GM23338 (cell line): ENCODE measurements around the gene RUBCN.
"Not testable (repeated sequence)": the region's sequence is repeated elsewhere in the genome, so short reads cannot be mapped to it uniquely, and the experiment has no call there.

ENCODE experiments used
- CREB1 ChIP-seq: fragments of 250-450 bp; sonication (Bioruptor Pico); IDR thresholded peaks from 2 replicates; pipeline ENCODE4 v1.5.0; 2020; ENCODE audit warnings: low read depth, mild to moderate bottlenecking, moderate library complexity
- CTCF ChIP-seq, 2 experiments: fragments of 200-600 bp in 1 of 2; sonication (generic) in 1 of 2; conservative IDR thresholded peaks; 2 replicates each; pipeline versions ENCODE4 v1.5.1 to v1.6.1; 2016 to 2017; ENCODE audit warnings: antibody characterized with exemption in 2 of 2, low read depth in 2 of 2, mild to moderate bottlenecking in 2 of 2, moderate library complexity in 1 of 2
- ETS1 ChIP-seq: IDR thresholded peaks from 2 replicates; pipeline ENCODE4 v1.6.1; 2016; ENCODE audit warnings: antibody characterized with exemption
- EZH2 ChIP-seq: fragments of 200-600 bp; sonication (generic); IDR thresholded peaks from one replicate; pipeline ENCODE4 v1.8.0; 2017; ENCODE audit warnings: antibody characterized with exemption, mild to moderate bottlenecking, low read depth; ENCODE audit not compliant: unreplicated experiment
- EZH2phosphoT487 ChIP-seq: fragments of 200-600 bp; sonication (generic); IDR thresholded peaks from one replicate; pipeline ENCODE4 v1.8.1; 2018; ENCODE audit warnings: antibody characterized with exemption; ENCODE audit not compliant: unreplicated experiment
- JUNB ChIP-seq: IDR thresholded peaks from one replicate; pipeline ENCODE4 v1.6.1; 2016; ENCODE audit warnings: antibody characterized with exemption; ENCODE audit not compliant: unreplicated experiment
- NANOG ChIP-seq: IDR thresholded peaks from 2 replicates; pipeline ENCODE4 v1.6.1; 2016; ENCODE audit warnings: antibody characterized with exemption, borderline replicate concordance
- POLR2AphosphoS5 ChIP-seq: IDR thresholded peaks from 2 replicates; pipeline ENCODE4 v1.6.1; 2016; ENCODE audit warnings: antibody characterized with exemption, low read depth
- ZNF114 ChIP-seq: fragments of 250-450 bp; sonication (Bioruptor Pico); IDR thresholded peaks from 2 replicates; pipeline ENCODE4 v1.5.0; 2020; ENCODE audit warnings: mild to moderate bottlenecking, moderate library complexity
- ZNF462 ChIP-seq: fragments of 250-450 bp; sonication (Bioruptor Pico); IDR thresholded peaks from 2 replicates; pipeline ENCODE4 v1.5.0; 2020; ENCODE audit warnings: mild to moderate bottlenecking, moderate library complexity
- TF ChIP-seq, protein P1 (sequence below): IDR thresholded peaks from one replicate; pipeline ENCODE4 v1.6.1; 2018; ENCODE audit warnings: antibody characterized with exemption; ENCODE audit not compliant: unreplicated experiment

DNA sequence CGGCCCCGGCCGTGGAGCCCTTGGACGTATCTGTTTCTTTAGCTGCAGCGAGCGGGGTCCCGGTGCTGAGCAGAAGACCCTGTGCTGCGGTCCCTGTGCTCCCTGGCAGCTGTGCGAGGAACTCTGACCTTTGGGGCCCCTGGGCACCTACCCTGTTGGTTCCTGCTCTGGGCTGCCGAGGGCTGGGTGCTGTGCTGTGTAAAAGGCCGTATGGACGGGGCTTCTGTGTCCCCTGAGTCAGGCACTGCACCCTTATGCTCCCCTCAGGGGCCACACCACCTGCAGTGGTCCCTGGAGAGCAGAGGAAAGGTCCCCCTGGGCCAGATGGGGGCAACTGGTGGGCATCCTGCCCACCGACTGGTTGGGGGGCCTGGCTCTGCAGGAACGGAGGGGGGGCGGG, 71.2 kb downstream of the RUBCN start:
- not testable (repeated sequence) for TF ChIP-seq CTCF (conservative IDR thresholded peaks at IDR 0.05; ENCODE audit: low read depth in 2 of 2); CREB1 (CRISPR knock-in tag); NANOG; EZH2; ETS1; EZH2phosphoT487; POLR2AphosphoS5; ZNF462 (CRISPR knock-in tag); ZNF114 (CRISPR knock-in tag); JUNB
- TF ChIP-seq, protein P1, sequence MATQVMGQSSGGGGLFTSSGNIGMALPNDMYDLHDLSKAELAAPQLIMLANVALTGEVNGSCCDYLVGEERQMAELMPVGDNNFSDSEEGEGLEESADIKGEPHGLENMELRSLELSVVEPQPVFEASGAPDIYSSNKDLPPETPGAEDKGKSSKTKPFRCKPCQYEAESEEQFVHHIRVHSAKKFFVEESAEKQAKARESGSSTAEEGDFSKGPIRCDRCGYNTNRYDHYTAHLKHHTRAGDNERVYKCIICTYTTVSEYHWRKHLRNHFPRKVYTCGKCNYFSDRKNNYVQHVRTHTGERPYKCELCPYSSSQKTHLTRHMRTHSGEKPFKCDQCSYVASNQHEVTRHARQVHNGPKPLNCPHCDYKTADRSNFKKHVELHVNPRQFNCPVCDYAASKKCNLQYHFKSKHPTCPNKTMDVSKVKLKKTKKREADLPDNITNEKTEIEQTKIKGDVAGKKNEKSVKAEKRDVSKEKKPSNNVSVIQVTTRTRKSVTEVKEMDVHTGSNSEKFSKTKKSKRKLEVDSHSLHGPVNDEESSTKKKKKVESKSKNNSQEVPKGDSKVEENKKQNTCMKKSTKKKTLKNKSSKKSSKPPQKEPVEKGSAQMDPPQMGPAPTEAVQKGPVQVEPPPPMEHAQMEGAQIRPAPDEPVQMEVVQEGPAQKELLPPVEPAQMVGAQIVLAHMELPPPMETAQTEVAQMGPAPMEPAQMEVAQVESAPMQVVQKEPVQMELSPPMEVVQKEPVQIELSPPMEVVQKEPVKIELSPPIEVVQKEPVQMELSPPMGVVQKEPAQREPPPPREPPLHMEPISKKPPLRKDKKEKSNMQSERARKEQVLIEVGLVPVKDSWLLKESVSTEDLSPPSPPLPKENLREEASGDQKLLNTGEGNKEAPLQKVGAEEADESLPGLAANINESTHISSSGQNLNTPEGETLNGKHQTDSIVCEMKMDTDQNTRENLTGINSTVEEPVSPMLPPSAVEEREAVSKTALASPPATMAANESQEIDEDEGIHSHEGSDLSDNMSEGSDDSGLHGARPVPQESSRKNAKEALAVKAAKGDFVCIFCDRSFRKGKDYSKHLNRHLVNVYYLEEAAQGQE = not testable (repeated sequence)
